HG03378 (cell line): ENCODE results near the gene PAQR5.
"Not testable (repeated sequence)": the region's sequence is repeated elsewhere in the genome, so short reads cannot be mapped to it uniquely, and the experiment has no call there.

Experiments used
- ATAC-seq: cut with Tn5 transposase; IDR thresholded peaks from one replicate; pipeline ENCODE4 v1.9.1; 2021; ENCODE audit warnings: mild to moderate bottlenecking, moderate library complexity; ENCODE audit not compliant: unreplicated experiment

PAQR5 gene

GRCh38 chr15:69346112-69346511, 47.4 kb downstream of the PAQR5 start:
- no peak for ATAC-seq

GRCh38 chr15:69351333-69351732, 52.6 kb downstream of the PAQR5 start:
- no peak for ATAC-seq

DNA sequence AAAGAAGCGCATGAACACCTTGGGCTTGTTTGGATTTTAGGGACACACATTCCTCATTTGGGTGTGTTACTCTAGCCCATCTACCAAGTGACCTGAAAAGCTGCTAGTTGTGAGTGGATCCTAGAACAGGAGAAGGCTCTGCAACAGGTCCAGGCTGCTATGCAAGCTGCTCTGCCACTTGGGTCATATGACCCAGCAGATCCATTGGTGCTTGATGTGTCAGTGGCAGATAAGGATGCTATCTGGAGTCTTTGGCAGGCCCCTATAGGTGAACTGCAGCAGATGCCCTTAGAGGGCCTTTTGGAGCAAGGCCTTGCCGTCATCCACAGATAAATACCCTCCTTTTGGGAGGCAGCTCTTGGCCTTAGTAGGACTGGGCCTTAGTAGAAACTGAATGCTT, 53.2 kb downstream of the PAQR5 start:
- no peak for ATAC-seq

- ATAC-seq: no peak
These were observed 59.4 kb downstream of the PAQR5 start for GRCh38 chr15:69357773-69358771.

DNA sequence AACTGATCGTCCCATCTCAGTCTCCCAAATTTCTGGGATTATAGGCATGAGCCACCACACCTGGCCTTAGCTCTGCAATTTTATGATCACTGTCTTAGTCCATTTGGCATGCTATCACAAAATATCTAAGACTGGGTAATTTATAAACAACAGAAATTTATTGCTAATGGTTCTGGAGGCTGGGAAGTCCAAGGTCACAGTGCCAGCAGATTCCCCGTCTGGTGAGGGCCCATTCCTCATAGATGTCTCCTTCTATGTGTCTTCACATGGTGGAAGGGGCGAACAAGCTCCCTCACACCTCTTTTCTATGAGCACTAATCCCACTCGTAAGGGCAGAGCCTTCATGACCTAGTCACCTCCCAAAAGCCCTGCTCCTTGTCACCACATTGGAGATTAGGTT, 60.1 kb downstream of the PAQR5 start:
- ATAC-seq: no peak

DNA sequence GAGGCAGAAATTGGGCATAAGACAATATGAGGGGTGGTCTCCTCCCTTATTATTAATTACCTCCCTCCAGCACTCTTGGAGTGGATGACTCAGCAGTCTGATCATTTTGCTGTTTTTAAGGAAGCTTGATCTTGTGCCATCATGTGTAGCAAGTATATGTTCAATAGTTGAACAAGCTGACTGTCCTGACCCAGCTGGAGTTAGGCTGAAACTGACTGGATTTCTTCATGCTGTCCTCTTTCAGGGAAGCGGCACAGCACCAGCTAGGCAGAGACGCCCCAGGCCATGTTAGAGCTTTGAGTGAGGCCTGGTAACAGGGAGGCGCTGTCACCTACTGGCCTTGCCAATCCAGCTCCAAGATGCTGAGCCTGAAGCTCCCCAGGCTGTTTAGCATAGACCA, 61.0 kb downstream of the PAQR5 start:
- no peak for ATAC-seq

GRCh38 chr15:69360642-69361041, 61.9 kb downstream of the PAQR5 start:
- no peak for ATAC-seq

DNA sequence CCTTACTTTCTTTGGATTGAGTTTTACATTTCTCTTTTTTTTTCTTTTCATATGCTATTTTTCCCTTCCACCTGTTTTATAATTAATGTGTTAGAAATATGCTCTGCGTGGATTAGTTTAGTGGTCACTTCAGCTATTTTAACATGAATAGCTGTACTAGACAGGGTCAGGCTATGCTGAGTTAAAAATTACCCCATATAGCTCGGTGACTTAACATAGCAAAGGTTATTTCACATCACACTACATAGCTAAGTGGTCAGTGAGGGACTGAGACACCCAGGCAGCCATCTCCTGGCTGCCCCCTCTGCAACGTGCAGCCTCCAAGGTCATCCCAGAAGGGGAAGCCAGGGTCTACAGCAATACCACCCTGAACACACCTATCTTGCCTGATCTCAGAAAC, 68.5 kb downstream of the PAQR5 start:
- ATAC-seq: no peak

DNA sequence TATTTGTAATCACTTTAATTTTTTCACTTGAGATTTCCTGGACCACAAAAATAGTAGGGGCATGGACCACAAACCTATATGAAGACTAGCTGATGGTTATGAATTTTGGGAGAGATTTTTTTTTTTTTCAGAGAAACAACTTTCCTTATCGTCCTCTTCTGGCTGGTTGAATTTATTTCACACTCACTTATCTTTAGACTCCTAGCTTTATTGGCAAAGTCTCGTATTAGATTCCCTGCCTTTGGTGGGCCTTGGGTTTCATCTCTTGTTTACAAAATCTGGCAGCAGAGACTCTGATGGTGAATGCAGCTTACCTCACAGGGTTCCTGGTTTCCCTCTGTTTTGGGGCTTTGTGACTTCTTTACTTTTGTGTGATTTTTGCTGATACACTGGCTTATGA, 70.9 kb downstream of the PAQR5 start:
- no peak for ATAC-seq

DNA sequence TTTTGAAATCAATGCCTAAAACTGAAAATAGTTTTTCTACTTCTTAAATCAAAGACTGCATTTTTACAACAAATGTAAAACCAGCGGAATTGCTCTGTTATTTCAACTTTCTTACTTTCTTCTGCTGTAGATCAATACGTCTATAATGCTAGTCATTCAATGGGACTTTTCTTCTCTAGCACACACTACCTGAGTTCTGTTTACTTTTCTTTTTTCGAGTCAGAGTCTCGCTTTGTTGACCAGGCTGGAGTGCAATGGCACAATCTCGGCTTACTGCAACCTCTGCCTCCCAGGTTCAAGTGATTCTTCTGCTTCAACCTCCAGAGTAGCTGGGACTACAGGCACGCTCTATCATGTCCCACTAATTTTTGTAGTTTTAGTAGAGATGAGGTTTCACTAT, 74.7 kb downstream of the PAQR5 start:
- no peak for ATAC-seq

- no peak for ATAC-seq
These were observed 76.6 kb downstream of the PAQR5 start for GRCh38 chr15:69375151-69375790.

GRCh38 chr15:69377216-69377970, 78.7 kb downstream of the PAQR5 start:
- no peak for ATAC-seq

DNA sequence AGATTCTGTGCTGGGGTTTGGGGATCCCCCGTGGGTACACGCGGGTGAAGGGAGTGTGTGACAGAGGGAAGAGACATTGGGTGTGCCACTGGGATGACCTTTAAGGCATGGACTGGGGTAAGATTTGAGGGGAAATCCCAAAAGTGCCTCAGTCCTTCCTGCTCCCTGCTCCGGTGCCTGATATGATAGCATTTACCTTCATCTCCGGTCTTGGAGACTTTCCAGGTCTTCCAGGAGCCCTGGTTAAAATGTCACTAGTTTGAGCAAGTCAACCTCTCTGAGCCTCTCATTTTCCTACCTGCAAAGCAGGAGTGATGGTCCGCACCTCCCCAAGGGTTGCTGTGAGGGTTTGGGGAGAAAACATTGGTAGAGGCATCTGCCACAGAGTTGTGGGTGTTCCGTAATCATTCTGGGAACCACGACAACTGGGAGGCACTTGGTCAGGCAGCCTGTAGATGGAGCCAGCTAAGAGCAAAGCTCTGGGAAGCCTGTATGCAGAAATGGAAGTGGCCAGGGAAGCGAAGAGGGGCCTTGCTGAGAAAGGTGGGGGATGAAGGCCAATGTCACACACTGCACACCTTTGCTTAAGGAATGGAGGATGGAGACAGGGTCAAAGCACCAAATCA, 81.5 kb downstream of the PAQR5 start:
- no peak for ATAC-seq

DNA sequence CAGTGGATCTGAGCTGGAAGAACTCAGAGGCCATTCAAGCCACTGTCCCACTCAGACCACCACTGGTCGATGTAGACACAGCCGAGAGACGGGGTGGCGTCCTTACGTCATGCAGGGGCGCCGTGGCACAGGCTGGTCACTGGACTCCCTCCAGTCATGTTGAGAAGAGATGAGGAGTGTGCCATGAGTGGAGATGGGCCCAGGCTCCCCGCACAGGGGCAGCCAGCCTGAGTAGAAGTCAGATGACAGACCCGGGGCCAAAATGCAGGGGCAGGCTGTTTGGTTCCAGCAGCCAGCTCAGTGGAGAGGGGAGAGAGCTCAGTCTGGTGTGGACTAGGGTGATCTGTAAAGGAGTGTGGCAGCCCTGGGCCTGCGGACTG, 82.0 kb downstream of the PAQR5 start:
- no peak for ATAC-seq

DNA sequence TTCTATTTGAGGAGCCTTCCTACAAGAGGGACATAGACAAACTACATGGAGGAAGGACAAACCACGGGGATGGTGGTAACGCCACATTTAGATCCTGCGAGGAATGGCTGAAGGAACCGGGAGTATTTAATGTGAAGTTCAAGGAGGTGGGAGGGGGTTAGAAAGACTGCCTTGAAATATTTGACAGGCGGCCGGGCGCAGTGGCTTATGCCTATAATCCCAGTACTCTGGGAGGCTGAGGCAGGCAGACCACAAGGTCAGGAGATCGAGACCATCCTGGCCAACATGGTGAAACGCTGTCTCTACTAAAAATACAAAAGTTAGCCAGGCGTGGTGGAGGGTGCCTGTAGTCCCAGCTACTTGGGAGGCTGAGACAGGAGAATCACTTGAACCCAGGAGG, 83.5 kb downstream of the PAQR5 start:
- ATAC-seq: not testable (repeated sequence)

- not testable (repeated sequence) for ATAC-seq
These were observed 85.4 kb downstream of the PAQR5 start for GRCh38 chr15:69384066-69384465.

GRCh38 chr15:69384626-69385598, 86.2 kb downstream of the PAQR5 start:
- no peak for ATAC-seq

DNA sequence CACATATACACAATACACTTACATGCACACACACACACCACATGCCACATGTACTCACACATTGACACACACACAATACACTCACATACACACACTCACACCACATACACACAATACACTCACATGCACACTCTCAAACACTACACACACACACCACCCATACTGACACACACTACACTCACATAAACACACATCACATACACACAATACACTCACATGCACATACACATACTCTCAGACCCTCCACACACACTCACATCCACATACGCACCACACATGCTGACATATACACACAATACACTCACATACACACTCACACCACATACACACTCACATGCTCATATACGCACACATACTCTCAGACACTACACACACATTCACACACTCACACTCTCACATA, 87.1 kb downstream of the PAQR5 start:
- no peak for ATAC-seq

- no peak for ATAC-seq
These were observed 87.6 kb downstream of the PAQR5 start for GRCh38 chr15:69386284-69386683.

GRCh38 chr15:69388260-69388705, 89.6 kb downstream of the PAQR5 start:
- ATAC-seq: no peak
